Measurements from ENCODE around the gene SYNC.
A peak's percentile ranks its signal among the peaks of the same experiment; 100 is the strongest.

The SYNC gene

DNA sequence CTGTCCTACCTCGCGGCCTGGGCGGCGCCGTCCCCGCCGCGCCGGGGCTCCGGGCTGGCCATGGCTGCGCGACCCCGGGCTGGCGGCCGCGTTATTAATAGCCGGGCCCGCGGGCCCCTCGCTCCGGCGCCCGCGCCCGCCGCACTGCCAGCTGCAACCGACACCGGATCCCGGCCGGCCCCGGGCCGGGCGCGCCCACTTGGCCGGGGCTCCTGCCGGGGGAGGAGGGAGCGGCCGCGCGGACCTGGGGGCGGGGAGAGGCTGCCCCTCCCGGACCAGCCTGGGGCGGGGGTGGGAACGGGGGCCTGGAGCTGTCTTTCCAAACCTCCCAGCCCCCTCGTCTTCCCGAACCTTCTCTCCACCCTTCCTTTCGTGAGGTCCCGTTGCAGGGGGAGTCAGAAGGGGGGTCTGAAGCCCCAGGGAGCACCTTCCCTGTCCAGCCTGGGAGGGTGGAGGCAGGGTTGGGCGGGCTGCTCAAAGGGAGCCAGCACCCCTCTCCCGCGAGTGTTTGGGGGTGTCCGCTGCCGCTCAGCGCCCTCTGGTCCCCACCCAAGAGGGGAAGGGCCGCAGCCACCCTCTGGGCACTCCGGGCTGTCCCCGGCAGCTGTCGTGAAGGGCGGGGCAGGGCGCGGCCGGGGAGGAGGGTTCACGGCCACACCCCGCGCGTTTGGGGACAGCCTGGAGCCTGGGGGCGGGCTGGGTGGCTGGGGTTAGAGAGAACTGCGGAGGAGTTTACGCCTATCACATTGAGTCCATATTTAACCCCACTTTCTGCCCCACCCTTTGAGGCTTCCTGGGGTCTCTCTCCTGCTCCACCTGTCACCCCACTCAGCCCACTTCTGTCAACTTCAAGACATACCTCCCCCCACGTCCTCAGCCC lies at the start of gene SYNC:
TSS of gene SYNC (minus strand) at position 172 of the 880 bp plus-strand sequence. CDS start at position 62, 110 bp downstream.
- DNase-seq, result peak; percentile 64

- no peak for DNase-seq
Measured at GRCh38 chr1:32749771-32750170, 47.2 kb upstream of the SYNC start.

- no peak for DNase-seq
Measured at GRCh38 chr1:32749332-32749731, 46.8 kb upstream of the SYNC start.

- no peak for DNase-seq
Measured at GRCh38 chr1:32748926-32749325, 46.4 kb upstream of the SYNC start.

DNA sequence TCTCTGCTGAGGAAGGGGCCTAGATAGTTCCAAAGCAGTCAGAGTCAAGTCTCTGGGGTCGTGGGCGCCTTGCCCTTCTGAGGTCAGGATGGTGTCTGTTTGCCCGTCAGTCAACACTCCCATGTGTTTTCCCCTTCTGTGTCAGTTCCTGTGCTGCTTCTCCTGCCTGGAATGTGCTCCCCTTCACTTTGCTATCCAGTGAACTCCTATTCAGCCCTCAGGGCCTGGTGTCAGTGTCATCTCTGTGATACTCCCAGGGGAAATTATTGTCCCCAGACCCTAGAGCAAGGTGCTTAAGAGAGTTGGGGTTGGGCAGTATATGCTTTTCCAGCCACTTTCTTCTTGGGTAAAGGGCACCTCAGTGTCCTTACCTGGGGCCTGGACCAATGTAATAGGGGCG lies 45.8 kb upstream of the SYNC start:
- no peak for DNase-seq

- DNase-seq, result no peak
Measured at GRCh38 chr1:32746130-32746529, 43.6 kb upstream of the SYNC start.

- DNase-seq, result no peak
Measured at GRCh38 chr1:32744071-32744425, 41.5 kb upstream of the SYNC start.

GRCh38 chr1:32743380-32744070 lies 41.0 kb upstream of the SYNC start:
- no peak for DNase-seq

DNA sequence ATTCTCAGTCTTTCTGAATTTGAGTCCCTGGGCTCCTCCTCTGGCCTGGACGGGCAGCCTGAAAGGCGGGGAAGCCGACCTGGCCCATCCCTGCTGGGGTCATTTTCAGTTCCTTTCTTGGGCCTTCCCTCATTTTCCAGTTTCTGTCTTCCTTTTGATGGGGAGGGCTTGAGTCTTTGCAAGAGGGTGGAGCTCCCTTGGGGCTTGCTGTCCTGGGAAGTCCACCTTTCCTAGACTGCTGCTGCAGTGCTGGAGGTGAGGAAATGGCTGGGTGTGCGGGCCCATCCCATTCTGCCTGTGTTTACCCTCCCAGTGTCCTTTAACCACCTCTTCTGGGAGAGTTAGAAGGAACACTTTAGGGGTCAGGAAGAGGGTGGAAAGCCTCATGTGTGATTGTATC lies 40.4 kb upstream of the SYNC start:
- DNase-seq, result no peak

GRCh38 chr1:32742199-32742947 lies 39.8 kb upstream of the SYNC start:
- DNase-seq, result no peak

DNA sequence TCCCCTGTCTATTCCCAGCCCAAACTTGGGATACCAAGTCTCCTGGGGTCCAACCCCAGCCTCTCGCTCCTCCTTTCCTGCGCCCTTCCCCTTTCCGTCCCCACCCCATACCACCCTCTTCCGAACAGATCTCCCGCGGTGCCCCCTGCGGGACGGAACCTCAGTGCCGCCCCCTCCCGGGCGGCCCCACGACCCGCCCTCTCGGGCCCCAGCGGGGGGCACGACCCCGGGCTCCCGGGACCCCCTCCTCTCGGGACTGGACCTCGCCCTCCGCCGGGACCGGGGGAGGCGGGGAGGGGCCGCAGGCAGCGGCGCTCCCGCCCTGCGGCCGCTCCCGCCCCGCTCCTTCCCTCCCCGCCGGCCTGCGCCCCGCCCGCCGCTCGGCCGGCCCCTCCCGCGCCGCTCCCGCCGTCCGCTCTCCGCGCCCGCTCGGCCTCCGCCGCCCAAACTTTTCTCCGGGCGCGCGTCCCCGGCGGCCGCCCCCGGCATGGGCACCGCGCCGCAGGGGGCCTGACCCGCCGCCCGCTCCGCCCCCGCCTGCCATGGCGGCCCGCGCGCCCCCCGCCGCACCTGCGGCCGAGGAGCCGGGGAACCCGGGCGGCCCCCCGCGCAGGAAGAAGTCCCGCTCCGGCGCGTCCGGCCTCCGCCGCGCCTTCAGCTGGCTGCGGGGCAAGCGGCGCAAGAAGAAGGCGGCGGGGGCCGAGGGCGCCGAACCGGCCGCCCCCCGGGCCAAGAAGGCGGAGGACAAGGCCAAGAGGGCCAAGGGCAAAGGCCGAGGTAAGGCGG lies 39.0 kb upstream of the SYNC start:
- peak; percentile 70 for DNase-seq

GRCh38 chr1:32741059-32741412 lies 38.5 kb upstream of the SYNC start:
- no peak for DNase-seq

- DNase-seq, result no peak
Measured at GRCh38 chr1:32736812-32737791, 34.5 kb upstream of the SYNC start.

- DNase-seq, result no peak
Measured at GRCh38 chr1:32733582-32734321, 31.2 kb upstream of the SYNC start.

DNA sequence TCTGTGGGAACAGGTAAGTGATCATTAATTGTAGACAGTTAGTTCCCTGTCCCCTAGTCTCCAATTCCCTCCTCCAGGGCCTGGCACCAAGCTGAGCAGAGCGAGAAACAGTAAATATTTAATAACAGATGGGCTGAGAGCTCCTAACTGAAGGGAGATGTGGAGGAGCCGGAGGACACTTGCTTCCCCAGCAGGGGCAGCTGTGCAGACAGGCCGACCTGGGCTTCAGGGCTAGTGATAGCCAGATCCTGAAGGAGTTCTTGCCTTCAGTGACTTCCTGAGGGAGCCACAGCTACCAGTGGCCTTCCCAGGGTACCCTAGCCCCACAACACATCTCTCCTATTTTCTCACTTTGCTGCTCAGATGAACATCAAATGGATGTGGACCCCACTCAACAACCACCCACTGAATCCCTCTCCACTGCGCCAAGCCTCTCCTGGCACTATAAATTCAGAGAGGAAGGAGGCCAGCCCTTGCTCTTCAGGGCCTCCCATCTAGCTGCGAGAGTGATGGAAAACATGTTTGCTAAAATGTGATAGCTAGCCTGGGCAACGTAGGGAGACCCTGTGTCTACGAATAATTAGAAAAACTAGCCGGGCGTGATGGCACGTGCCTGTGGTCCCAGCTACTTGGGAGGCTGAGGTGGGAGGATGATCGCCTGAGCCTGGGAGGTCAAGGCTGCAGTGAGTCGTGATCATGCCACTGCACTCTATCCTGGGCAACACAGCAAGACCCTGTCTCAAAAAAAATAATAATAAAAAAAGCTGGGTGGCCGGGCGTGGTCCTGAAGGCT lies 26.9 kb upstream of the SYNC start:
- no peak for DNase-seq

GRCh38 chr1:32728413-32729077 lies 26.0 kb upstream of the SYNC start:
- DNase-seq, result no peak

DNA sequence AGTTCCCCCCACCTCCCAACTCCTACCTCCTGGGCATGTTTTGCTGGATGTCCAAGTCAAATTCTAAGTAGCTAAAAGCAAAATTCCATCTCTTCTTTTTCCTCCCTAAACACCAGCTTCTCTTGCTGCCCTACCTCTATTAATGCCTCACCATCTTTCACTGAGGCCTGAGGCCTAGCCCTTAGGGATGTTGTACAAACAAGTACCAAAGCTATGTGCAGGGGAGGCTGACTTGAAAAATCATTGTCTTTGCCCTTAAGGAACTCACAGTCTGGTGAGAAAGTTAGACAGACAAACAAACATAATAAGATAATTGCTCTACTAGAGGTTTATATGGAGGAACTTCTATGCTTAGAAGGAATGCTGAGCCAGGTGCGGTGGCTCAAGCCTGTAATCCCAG lies 25.3 kb upstream of the SYNC start:
- DNase-seq, result no peak

GRCh38 chr1:32725615-32725982 lies 23.0 kb upstream of the SYNC start:
- no peak for DNase-seq

Measured in 8988T (cell line).